Activated naive CD8-positive, alpha-beta T cell treated with anti-CD3 and anti-CD28 coated beads, Interleukin-2, amount 10 ng/mL, durations not matched to agents 7 days and 5 days (primary cell): ENCODE data around the gene RSPO4. TPM values are rescaled to one million over a fixed set of nuclear protein-coding genes. Genes with fewer than 3 reads are reported as not detected.

Source experiments
- ATAC-seq: fragments of 150-1000 bp; cut with Tn5 transposase; one replicate; pipeline ENCODE4 v1.10.0; 2021; ENCODE audit warnings: low read depth, moderate library complexity
- POLR2A ChIA-PET: fragments of 350-600 bp; sonication (Branson Sonifier 250); formaldehyde crosslinking; loops from one replicate; lab custom pipeline; 2021; ENCODE audit warnings: antibody characterized with exemption; lab: Charles Lee
- DNase-seq: peaks from one replicate; pipeline ENCODE4 v3.0.0; 2021
- H3K27ac Mint-ChIP-seq: one replicate; pipeline ENCODE4 v1.8.0; 2022; ENCODE audit warnings: mild to moderate bottlenecking, mixed read lengths
- H3K27me3 Mint-ChIP-seq: one replicate; pipeline ENCODE4 v1.8.0; 2022; ENCODE audit warnings: mild to moderate bottlenecking, moderate library complexity, mixed read lengths
- H3K36me3 Mint-ChIP-seq: one replicate; pipeline ENCODE4 v1.8.0; 2021; ENCODE audit warnings: mild to moderate bottlenecking, mixed read lengths
- H3K4me1 Mint-ChIP-seq: one replicate; pipeline ENCODE4 v1.8.0; 2021; ENCODE audit warnings: mixed read lengths
- H3K4me3 Mint-ChIP-seq: one replicate; pipeline ENCODE4 v1.8.0; 2022; ENCODE audit warnings: mild to moderate bottlenecking, moderate library complexity, mixed read lengths
- H3K9me3 Mint-ChIP-seq: one replicate; pipeline ENCODE4 v1.8.0; 2021; ENCODE audit warnings: mixed read lengths
- total RNA-seq, 2 experiments: library from RNA; stranded (reverse); gene quantifications; one replicate each; pipeline ENCODE4 v1.2.3, GENCODE V29; 2021

The RSPO4 gene
- total RNA-seq, 2 experiments from 2014 or later = 0.11 to 0.28 TPM

- no peak for DNase-seq
- Mint-ChIP-seq H3K36me3 (no peaks in the 10 kb centered on the region), H3K27ac (no peak overlapping the region), H3K4me1 (peaks cover 2% of the 10 kb centered on the region), H3K4me3 (no peak overlapping the region), H3K27me3 (peaks cover 8% of the 10 kb centered on the region), H3K9me3 (no peaks in the 10 kb centered on the region)
- ATAC-seq = no peak
- POLR2A ChIA-PET = no interaction called here
Measured at GRCh38 chr20:913306-913849, 88.7 kb downstream of the RSPO4 start.

- H3K4me3 Mint-ChIP-seq = no peak overlapping the region
- H3K4me1 Mint-ChIP-seq = peaks cover 2% of the 10 kb centered on the region
- POLR2A ChIA-PET = no interaction called here
- ATAC-seq (no peak), DNase-seq (no peak)
- no peak overlapping the region for H3K27ac Mint-ChIP-seq
- no peaks in the 10 kb centered on the region for H3K36me3 Mint-ChIP-seq
- no peaks in the 10 kb centered on the region for H3K9me3 Mint-ChIP-seq
- H3K27me3 Mint-ChIP-seq = peaks cover 8% of the 10 kb centered on the region
Measured at GRCh38 chr20:911882-912600, 90.1 kb downstream of the RSPO4 start.

DNA sequence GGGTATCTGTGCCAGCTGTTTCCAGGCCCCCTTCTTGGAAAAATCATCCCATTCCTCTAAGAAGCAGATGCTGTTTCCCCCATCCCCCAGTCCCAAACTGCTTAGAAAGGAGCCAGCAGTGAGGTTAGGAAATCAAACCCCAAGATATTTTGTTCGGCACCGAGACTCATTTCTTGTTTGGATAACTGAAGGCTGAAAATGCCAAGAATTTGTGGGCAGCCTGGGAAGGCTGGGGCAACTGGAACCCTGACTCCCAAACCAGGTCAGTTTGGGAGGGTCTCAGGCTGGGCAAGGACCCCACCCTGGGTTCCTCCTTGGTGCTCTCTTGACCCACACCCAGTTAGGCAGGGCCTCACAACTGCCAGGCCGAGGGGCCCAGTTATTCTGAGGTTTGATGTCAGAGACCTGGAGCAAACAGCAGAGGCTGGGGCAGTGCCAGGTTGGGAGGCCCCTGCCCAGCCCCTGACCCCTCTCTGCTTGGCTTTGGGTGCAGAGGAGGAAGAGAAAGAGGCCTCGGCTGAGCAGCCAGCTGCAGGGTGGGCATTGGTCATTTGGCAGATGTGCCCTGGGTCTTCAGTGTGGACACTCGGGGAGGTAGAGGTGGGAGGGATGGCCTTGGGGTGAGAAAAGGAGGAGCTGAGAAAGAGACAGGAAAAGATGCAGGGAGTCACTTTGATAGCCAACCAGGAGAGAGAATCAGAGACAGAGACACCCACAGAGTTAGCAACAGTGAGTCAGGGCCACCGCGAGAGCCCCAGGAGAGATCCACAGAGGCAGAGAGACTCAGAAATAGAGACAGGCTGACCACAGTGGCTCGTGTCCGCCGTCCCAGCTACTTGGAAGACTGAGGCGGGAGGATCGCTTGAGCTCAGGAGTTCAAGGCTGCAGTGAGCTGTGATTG is 91.0 kb downstream of the RSPO4 start:
- POLR2A ChIA-PET = no interaction called here
- H3K4me3 Mint-ChIP-seq = no peak overlapping the region
- H3K4me1 Mint-ChIP-seq = peaks cover 1% of the 10 kb centered on the region
- no peaks in the 10 kb centered on the region for H3K9me3 Mint-ChIP-seq
- no peaks in the 10 kb centered on the region for H3K36me3 Mint-ChIP-seq
- DNase-seq (no peak), ATAC-seq (no peak)
- H3K27me3 Mint-ChIP-seq = peaks cover 2% of the 10 kb centered on the region
- H3K27ac Mint-ChIP-seq = no peak overlapping the region

GRCh38 chr20:910132-910869 is 91.8 kb downstream of the RSPO4 start:
- Mint-ChIP-seq H3K4me1 (peaks cover 4% of the 10 kb centered on the region), H3K36me3 (no peaks in the 10 kb centered on the region), H3K4me3 (no peak overlapping the region), H3K9me3 (no peaks in the 10 kb centered on the region), H3K27ac (no peak overlapping the region), H3K27me3 (peaks cover 2% of the 10 kb centered on the region)
- ATAC-seq (no peak), DNase-seq (no peak)
- POLR2A ChIA-PET = no interaction called here

DNA sequence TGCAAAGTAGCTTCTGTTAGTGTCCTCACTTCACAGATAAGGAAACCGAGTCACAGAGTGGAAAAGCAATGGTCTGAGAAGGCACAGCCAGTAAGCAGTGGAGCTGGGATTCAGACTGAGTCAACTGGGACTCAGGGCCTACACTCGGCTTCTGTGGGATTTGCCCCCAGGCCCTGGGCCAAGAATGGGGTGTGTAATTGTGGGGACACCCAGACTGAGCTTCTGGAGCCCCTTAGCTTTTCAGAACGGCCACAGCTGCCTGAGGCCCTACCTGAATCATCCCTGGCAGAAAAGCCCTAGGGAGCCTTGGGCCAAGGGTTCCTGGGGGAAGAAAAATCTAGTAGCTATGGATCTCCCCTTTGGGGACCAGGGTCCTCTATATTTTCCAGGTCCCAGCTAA is 92.5 kb downstream of the RSPO4 start:
- Mint-ChIP-seq H3K36me3 (no peaks in the 10 kb centered on the region), H3K4me3 (no peak overlapping the region), H3K27ac (no peak overlapping the region), H3K9me3 (no peaks in the 10 kb centered on the region), H3K4me1 (peaks cover 6% of the 10 kb centered on the region), H3K27me3 (peaks cover 2% of the 10 kb centered on the region)
- POLR2A ChIA-PET = no interaction called here
- DNase-seq = no peak
- no peak for ATAC-seq

Other genes with a start within 250 kb of the RSPO4 start
- not detected for gene SLC52A3, start 233.8 kb downstream of the RSPO4 start, total RNA-seq
- gene FAM110A, start 168.6 kb downstream of the RSPO4 start, total RNA-seq = 10 to 100 TPM; 44.5 to 50.6 TPM
- gene ANGPT4, start 86.0 kb downstream of the RSPO4 start, total RNA-seq = not detected
- 100 to 1,000 TPM; 126 to 127 TPM for gene PSMF1, start 116.3 kb upstream of the RSPO4 start, total RNA-seq
- gene TMEM74B, start 182.7 kb upstream of the RSPO4 start, total RNA-seq = 1 to 10 TPM; 3.5 to 4.0 TPM
- gene C20orf202, start 201.1 kb upstream of the RSPO4 start, total RNA-seq = under 1 TPM; 0.25 to 0.26 TPM
- gene RAD21L1, start 223.7 kb upstream of the RSPO4 start, total RNA-seq = under 1 TPM in 1 of 2 experiments, not detected in 1; 0.48 TPM